ENCODE measurements around the gene CDC42BPG.

DNA sequence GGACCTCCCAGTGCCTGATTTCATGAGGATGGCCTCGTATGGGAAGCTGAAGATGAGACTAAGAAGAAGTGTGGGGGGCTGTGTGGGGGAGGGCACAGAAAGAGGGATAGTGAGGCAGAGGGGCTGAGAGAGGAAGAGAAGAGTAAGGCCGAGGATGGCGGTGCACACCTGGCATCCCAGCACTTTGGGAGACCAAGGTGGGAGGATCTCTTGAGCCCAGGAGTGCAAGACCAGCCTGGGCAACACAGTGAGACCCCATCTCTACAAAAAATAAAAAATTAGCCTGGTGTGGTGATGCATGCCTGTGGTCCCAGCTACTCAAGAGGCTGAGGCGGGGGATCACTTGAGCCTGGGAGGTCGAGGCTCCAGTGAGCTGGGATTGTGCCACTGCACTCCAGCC is 47.4 kb upstream of the CDC42BPG start:
- TF ChIP-seq POLR2A (IDR thresholded peaks at IDR 0.05) (no peak), EP300 (IDR thresholded peaks at IDR 0.05) (no peak)
- TF ChIP-seq, protein P1, sequence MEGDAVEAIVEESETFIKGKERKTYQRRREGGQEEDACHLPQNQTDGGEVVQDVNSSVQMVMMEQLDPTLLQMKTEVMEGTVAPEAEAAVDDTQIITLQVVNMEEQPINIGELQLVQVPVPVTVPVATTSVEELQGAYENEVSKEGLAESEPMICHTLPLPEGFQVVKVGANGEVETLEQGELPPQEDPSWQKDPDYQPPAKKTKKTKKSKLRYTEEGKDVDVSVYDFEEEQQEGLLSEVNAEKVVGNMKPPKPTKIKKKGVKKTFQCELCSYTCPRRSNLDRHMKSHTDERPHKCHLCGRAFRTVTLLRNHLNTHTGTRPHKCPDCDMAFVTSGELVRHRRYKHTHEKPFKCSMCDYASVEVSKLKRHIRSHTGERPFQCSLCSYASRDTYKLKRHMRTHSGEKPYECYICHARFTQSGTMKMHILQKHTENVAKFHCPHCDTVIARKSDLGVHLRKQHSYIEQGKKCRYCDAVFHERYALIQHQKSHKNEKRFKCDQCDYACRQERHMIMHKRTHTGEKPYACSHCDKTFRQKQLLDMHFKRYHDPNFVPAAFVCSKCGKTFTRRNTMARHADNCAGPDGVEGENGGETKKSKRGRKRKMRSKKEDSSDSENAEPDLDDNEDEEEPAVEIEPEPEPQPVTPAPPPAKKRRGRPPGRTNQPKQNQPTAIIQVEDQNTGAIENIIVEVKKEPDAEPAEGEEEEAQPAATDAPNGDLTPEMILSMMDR (IDR thresholded peaks at IDR 0.05) = no peak
